ENCODE results near the gene CEP41.
"Not testable (repeated sequence)": the region's sequence is repeated elsewhere in the genome, so short reads cannot be mapped to it uniquely, and the experiment has no call there.

CEP41 gene

GRCh38 chr7:130381468-130382312, 59.1 kb downstream of the CEP41 start:
- H3K4me1 Mint-ChIP-seq, result no peaks in the 10 kb centered on the region
- H3K36me3 Mint-ChIP-seq, result no peaks in the 10 kb centered on the region
- no peak overlapping the region for H3K27ac Mint-ChIP-seq
- H3K4me3 Mint-ChIP-seq, result no peak overlapping the region
- CTCF ChIA-PET, result no interaction called here
- no peak for DNase-seq
- peaks cover under 1% of the 10 kb centered on the region for H3K9me3 Mint-ChIP-seq
- H3K27me3 Mint-ChIP-seq, result peaks cover 3% of the 10 kb centered on the region

- Mint-ChIP-seq H3K4me1 (no peaks in the 10 kb centered on the region), H3K27ac (no peak overlapping the region), H3K27me3 (peaks cover 3% of the 10 kb centered on the region), H3K9me3 (peaks cover 7% of the 10 kb centered on the region), H3K36me3 (no peaks in the 10 kb centered on the region), H3K4me3 (no peak overlapping the region)
- DNase-seq, result no peak
- CTCF ChIA-PET, result no interaction called here
Observed at GRCh38 chr7:130380861-130381455, 59.9 kb downstream of the CEP41 start.

GRCh38 chr7:130379921-130380860, 60.6 kb downstream of the CEP41 start, which contains the start of gene CPA1:
Gene CPA1, plus strand, starts transcription at chr7:130380494. Its CDS starts 27 bp downstream, at chr7:130380521.
- DNase-seq, result no peak
- Mint-ChIP-seq H3K27ac (no peak within 1 kb of the TSS), H3K27me3 (peaks cover 3% of the 10 kb centered on the region), H3K36me3 (no peaks in the 10 kb centered on the region), H3K4me3 (no peak within 1 kb of the TSS), H3K9me3 (peaks cover 7% of the 10 kb centered on the region), H3K4me1 (no peaks in the 10 kb centered on the region)
- CTCF ChIA-PET, result no interaction called here

- H3K36me3 Mint-ChIP-seq, result no peaks in the 10 kb centered on the region
- no peak for DNase-seq
- H3K27me3 Mint-ChIP-seq, result peaks cover 3% of the 10 kb centered on the region
- H3K4me3 Mint-ChIP-seq, result no peak overlapping the region
- CTCF ChIA-PET, result no interaction called here
- no peak overlapping the region for H3K27ac Mint-ChIP-seq
- H3K9me3 Mint-ChIP-seq, result peaks cover 7% of the 10 kb centered on the region
- H3K4me1 Mint-ChIP-seq, result no peaks in the 10 kb centered on the region
Observed at GRCh38 chr7:130379532-130379920, 61.3 kb downstream of the CEP41 start.

- Mint-ChIP-seq H3K27ac (no peak overlapping the region), H3K36me3 (no peaks in the 10 kb centered on the region), H3K4me3 (no peak overlapping the region), H3K9me3 (peaks cover 7% of the 10 kb centered on the region), H3K4me1 (no peaks in the 10 kb centered on the region), H3K27me3 (no peaks in the 10 kb centered on the region)
- no peak for DNase-seq
- CTCF ChIA-PET, result no interaction called here
Observed at GRCh38 chr7:130379019-130379418, 61.8 kb downstream of the CEP41 start.

GRCh38 chr7:130377178-130377577, 63.6 kb downstream of the CEP41 start:
- H3K36me3 Mint-ChIP-seq, result no peaks in the 10 kb centered on the region
- no peaks in the 10 kb centered on the region for H3K27me3 Mint-ChIP-seq
- H3K4me3 Mint-ChIP-seq, result no peak overlapping the region
- peaks cover 7% of the 10 kb centered on the region for H3K9me3 Mint-ChIP-seq
- CTCF ChIA-PET, result no interaction called here
- H3K4me1 Mint-ChIP-seq, result no peaks in the 10 kb centered on the region
- no peak overlapping the region for H3K27ac Mint-ChIP-seq
- DNase-seq, result no peak

GRCh38 chr7:130376461-130376860, 64.4 kb downstream of the CEP41 start:
- H3K9me3 Mint-ChIP-seq, H3K4me3 Mint-ChIP-seq, H3K27me3 Mint-ChIP-seq, CTCF ChIA-PET, H3K27ac Mint-ChIP-seq, DNase-seq, H3K36me3 Mint-ChIP-seq, H3K4me1 Mint-ChIP-seq: not testable (repeated sequence)

- CTCF ChIA-PET, result no interaction called here
- peaks cover 7% of the 10 kb centered on the region for H3K9me3 Mint-ChIP-seq
- H3K27me3 Mint-ChIP-seq, result no peaks in the 10 kb centered on the region
- no peak for DNase-seq
- H3K27ac Mint-ChIP-seq, result no peak overlapping the region
- peaks cover 3% of the 10 kb centered on the region for H3K4me1 Mint-ChIP-seq
- no peaks in the 10 kb centered on the region for H3K36me3 Mint-ChIP-seq
- H3K4me3 Mint-ChIP-seq, result no peak overlapping the region
Observed at GRCh38 chr7:130374507-130374906, 66.3 kb downstream of the CEP41 start.

- H3K4me3 Mint-ChIP-seq, result no peak overlapping the region
- no peak overlapping the region for H3K27ac Mint-ChIP-seq
- H3K36me3 Mint-ChIP-seq, result no peaks in the 10 kb centered on the region
- CTCF ChIA-PET, result interaction anchor here (0.9 kb wide), 1 partner anchor 20 kb away, joined by 3 read pairs; no protein-coding TSS in a partner anchor
- peaks cover 7% of the 10 kb centered on the region for H3K9me3 Mint-ChIP-seq
- no peaks in the 10 kb centered on the region for H3K27me3 Mint-ChIP-seq
- H3K4me1 Mint-ChIP-seq, result peaks cover 7% of the 10 kb centered on the region
- DNase-seq, result no peak
Observed at GRCh38 chr7:130372402-130373165, 68.2 kb downstream of the CEP41 start.

GRCh38 chr7:130371046-130371445, 69.8 kb downstream of the CEP41 start:
- H3K36me3 Mint-ChIP-seq, result no peaks in the 10 kb centered on the region
- CTCF ChIA-PET, result no interaction called here

GRCh38 chr7:130369831-130370550, 70.8 kb downstream of the CEP41 start:
- Mint-ChIP-seq H3K4me3 (no peak overlapping the region), H3K36me3 (no peaks in the 10 kb centered on the region), H3K4me1 (peaks cover 13% of the 10 kb centered on the region), H3K27me3 (no peaks in the 10 kb centered on the region), H3K27ac (no peak overlapping the region), H3K9me3 (no peaks in the 10 kb centered on the region)
- DNase-seq, result no peak
- CTCF ChIA-PET, result no interaction called here

More at GRCh38 chr7:130371046-130371445, 69.8 kb downstream of the CEP41 start:
- Mint-ChIP-seq H3K27me3 (no peaks in the 10 kb centered on the region), H3K9me3 (no peaks in the 10 kb centered on the region), H3K4me1 (peaks cover 13% of the 10 kb centered on the region), H3K27ac (no peak overlapping the region), H3K4me3 (no peak overlapping the region)
- no peak for DNase-seq

- no peak for DNase-seq
- no peaks in the 10 kb centered on the region for H3K27me3 Mint-ChIP-seq
- H3K36me3 Mint-ChIP-seq, result no peaks in the 10 kb centered on the region
- no peaks in the 10 kb centered on the region for H3K9me3 Mint-ChIP-seq
- H3K4me1 Mint-ChIP-seq, result peaks cover 13% of the 10 kb centered on the region
- no peak overlapping the region for H3K4me3 Mint-ChIP-seq
- CTCF ChIA-PET, result no interaction called here
- H3K27ac Mint-ChIP-seq, result no peak overlapping the region
Observed at GRCh38 chr7:130369110-130369711, 71.6 kb downstream of the CEP41 start.

All from activated naive CD4-positive, alpha-beta T cell treated with anti-CD3 and anti-CD28 coated beads, Interleukin-2, amount 10 ng/mL, durations not matched to agents 7 days and 5 days (primary cell).